Activated gamma-delta T cell (primary cell): ENCODE data around the gene SDK1.

Experiments
- DNase-seq: peaks from one replicate; lab custom pipeline; 2025; lab: John Stamatoyannopoulos, UW

Gene SDK1

GRCh38 chr7:3787717-3788264 is 486.7 kb downstream of the SDK1 start:
- no peak for DNase-seq

GRCh38 chr7:3790803-3791202 is 489.8 kb downstream of the SDK1 start:
- DNase-seq: no peak

- DNase-seq: no peak
Observed at GRCh38 chr7:3791327-3791726, 490.3 kb downstream of the SDK1 start.

- no peak for DNase-seq
Observed at GRCh38 chr7:3795141-3795540, 494.1 kb downstream of the SDK1 start.

GRCh38 chr7:3795781-3796180 is 494.7 kb downstream of the SDK1 start:
- no peak for DNase-seq

GRCh38 chr7:3805151-3805550 is 504.1 kb downstream of the SDK1 start:
- DNase-seq: no peak

- DNase-seq: no peak
Observed at GRCh38 chr7:3806516-3806915, 505.5 kb downstream of the SDK1 start.

GRCh38 chr7:3807824-3808223 is 506.8 kb downstream of the SDK1 start:
- DNase-seq: no peak

GRCh38 chr7:3821488-3821887 is 520.4 kb downstream of the SDK1 start:
- DNase-seq: no peak

GRCh38 chr7:3825491-3825890 is 524.4 kb downstream of the SDK1 start:
- DNase-seq: no peak

- no peak for DNase-seq
Observed at GRCh38 chr7:3832199-3832598, 531.1 kb downstream of the SDK1 start.

GRCh38 chr7:3835109-3835508 is 534.1 kb downstream of the SDK1 start:
- DNase-seq: no peak

GRCh38 chr7:3836855-3837254 is 535.8 kb downstream of the SDK1 start:
- no peak for DNase-seq

- DNase-seq: no peak
Observed at GRCh38 chr7:3844540-3845151, 543.6 kb downstream of the SDK1 start.

- DNase-seq: no peak
Observed at GRCh38 chr7:3846738-3847137, 545.7 kb downstream of the SDK1 start.

GRCh38 chr7:3847336-3847735 is 546.3 kb downstream of the SDK1 start:
- no peak for DNase-seq

- no peak for DNase-seq
Observed at GRCh38 chr7:3859431-3859830, 558.4 kb downstream of the SDK1 start.

- DNase-seq: no peak
Observed at GRCh38 chr7:3860932-3861331, 559.9 kb downstream of the SDK1 start.

- no peak for DNase-seq
Observed at GRCh38 chr7:3861386-3861785, 560.3 kb downstream of the SDK1 start.

- no peak for DNase-seq
Observed at GRCh38 chr7:3861941-3862340, 560.9 kb downstream of the SDK1 start.

- DNase-seq: no peak
Observed at GRCh38 chr7:3862774-3863173, 561.7 kb downstream of the SDK1 start.

- DNase-seq: no peak
Observed at GRCh38 chr7:3866277-3866676, 565.2 kb downstream of the SDK1 start.

- DNase-seq: no peak
Observed at GRCh38 chr7:3867863-3868262, 566.8 kb downstream of the SDK1 start.

GRCh38 chr7:3879355-3880075 is 578.5 kb downstream of the SDK1 start:
- DNase-seq: no peak
